ENCODE measurements around the gene AHNAK. TPM values are rescaled to one million over a fixed set of nuclear protein-coding genes. Genes with fewer than 3 reads are reported as not detected.

Gene AHNAK
- total and polyA plus RNA-seq, 4 donors = 22.6 to 110 (median 38.1) TPM

GRCh38 chr11:62446091-62446490, 100.5 kb downstream of the AHNAK start:
- no peak for TF ChIP-seq FOXA2 (IDR thresholded peaks at IDR 0.05)
- H3K27ac ChIP-seq (ENCODE audit: low read depth in 1 of 2, low read length in 2 of 2) = no peak overlapping the region
- no peaks in the 10 kb centered on the region for H3K36me3 ChIP-seq (ENCODE audit: control insufficient read depth in 4 of 4, insufficient read depth in 3 of 4, low read depth in 1 of 4, low read length in 3 of 4)
- 87% methylated on average over 5 of the region's 5 CpGs for WGBS
- H3K4me3 ChIP-seq (ENCODE audit: low read depth in 1 of 3, low read length in 3 of 3) = no peak overlapping the region
- no peak overlapping the region for H3K9ac ChIP-seq (ENCODE audit: low read depth in 1 of 2, low read length in 2 of 2)
- no peak for DNase-seq (ENCODE audit: low spot score)
- H3K27me3 ChIP-seq (ENCODE audit: control insufficient read depth in 4 of 4, insufficient read depth in 4 of 4, low read length in 3 of 4) = no peaks in the 10 kb centered on the region
- H3K9me3 ChIP-seq (ENCODE audit: control insufficient read depth in 4 of 4, low read length in 3 of 4) = no peaks in the 10 kb centered on the region
- H3K4me1 ChIP-seq (ENCODE audit: control insufficient read depth in 4 of 4, insufficient read depth in 4 of 4, low read length in 3 of 4) = peaks cover 6 to 22% (median 14%) of the 10 kb centered on the region in 4 donors

- 74% methylated on average over 5 of the region's 5 CpGs for WGBS
- Histone ChIP-seq H3K9ac (ENCODE audit: low read depth in 1 of 2, low read length in 2 of 2) (no peak overlapping the region), H3K27ac (ENCODE audit: low read depth in 1 of 2, low read length in 2 of 2) (no peak overlapping the region)
Observed at GRCh38 chr11:62445314-62445740, 101.3 kb downstream of the AHNAK start.

DNA sequence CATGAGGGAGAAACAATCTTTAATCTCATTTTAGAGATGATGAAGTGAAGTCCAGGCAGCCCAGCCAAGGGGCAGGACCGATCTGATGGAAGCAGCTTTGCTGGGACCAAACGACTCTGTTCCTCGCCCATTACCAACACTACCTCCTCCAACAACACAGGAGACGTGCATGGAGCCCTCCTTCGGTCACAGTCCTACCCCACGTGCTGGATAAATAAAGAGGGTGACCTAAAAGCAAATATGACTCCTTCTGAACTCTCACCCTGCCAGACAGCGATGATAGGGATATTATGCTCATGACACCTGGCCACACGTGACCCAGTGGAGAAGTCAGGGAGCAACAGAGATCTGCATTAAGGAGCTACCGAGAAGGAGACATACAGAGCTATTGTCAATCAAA, 101.8 kb downstream of the AHNAK start:
- H3K9ac ChIP-seq (ENCODE audit: low read depth in 1 of 2, low read length in 2 of 2) = no peak overlapping the region
- WGBS = 37% methylated on average over 9 of the region's 9 CpGs
- H3K27me3 ChIP-seq (ENCODE audit: control insufficient read depth in 4 of 4, insufficient read depth in 4 of 4, low read length in 3 of 4) = no peaks in the 10 kb centered on the region
- H3K27ac ChIP-seq (ENCODE audit: low read depth in 1 of 2, low read length in 2 of 2) = peak overlapping the region; percentile 10 to 13
- no peak for DNase-seq (ENCODE audit: low spot score)
- TF ChIP-seq, protein P1, sequence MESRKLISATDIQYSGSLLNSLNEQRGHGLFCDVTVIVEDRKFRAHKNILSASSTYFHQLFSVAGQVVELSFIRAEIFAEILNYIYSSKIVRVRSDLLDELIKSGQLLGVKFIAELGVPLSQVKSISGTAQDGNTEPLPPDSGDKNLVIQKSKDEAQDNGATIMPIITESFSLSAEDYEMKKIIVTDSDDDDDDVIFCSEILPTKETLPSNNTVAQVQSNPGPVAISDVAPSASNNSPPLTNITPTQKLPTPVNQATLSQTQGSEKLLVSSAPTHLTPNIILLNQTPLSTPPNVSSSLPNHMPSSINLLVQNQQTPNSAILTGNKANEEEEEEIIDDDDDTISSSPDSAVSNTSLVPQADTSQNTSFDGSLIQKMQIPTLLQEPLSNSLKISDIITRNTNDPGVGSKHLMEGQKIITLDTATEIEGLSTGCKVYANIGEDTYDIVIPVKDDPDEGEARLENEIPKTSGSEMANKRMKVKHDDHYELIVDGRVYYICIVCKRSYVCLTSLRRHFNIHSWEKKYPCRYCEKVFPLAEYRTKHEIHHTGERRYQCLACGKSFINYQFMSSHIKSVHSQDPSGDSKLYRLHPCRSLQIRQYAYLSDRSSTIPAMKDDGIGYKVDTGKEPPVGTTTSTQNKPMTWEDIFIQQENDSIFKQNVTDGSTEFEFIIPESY (IDR thresholded peaks at IDR 0.05) = no peak
- TF ChIP-seq GABPA (IDR thresholded peaks at IDR 0.05 in 1 of 2, conservative IDR thresholded peaks at IDR 0.05 in 1 of 2) (no peak), FOXA2 (IDR thresholded peaks at IDR 0.05) (peak; percentile 59), SP1 (IDR thresholded peaks at IDR 0.05) (no peak), RXRA (IDR thresholded peaks at IDR 0.05) (peak in 1 of 2 donors; percentile 68), HNF4A (conservative IDR thresholded peaks at IDR 0.05) (peak in 1 of 2 donors; percentile 35)
- no peaks in the 10 kb centered on the region for H3K9me3 ChIP-seq (ENCODE audit: control insufficient read depth in 4 of 4, low read length in 3 of 4)
- no peaks in the 10 kb centered on the region for H3K36me3 ChIP-seq (ENCODE audit: control insufficient read depth in 4 of 4, insufficient read depth in 3 of 4, low read depth in 1 of 4, low read length in 3 of 4)
- peaks cover 6 to 22% (median 15%) of the 10 kb centered on the region in 4 donors for H3K4me1 ChIP-seq (ENCODE audit: control insufficient read depth in 4 of 4, insufficient read depth in 4 of 4, low read length in 3 of 4)
- H3K4me3 ChIP-seq (ENCODE audit: low read depth in 1 of 3, low read length in 3 of 3) = no peak overlapping the region

More at GRCh38 chr11:62445314-62445740, 101.3 kb downstream of the AHNAK start:
- Histone ChIP-seq H3K27me3 (ENCODE audit: control insufficient read depth in 4 of 4, insufficient read depth in 4 of 4, low read length in 3 of 4) (no peaks in the 10 kb centered on the region), H3K4me1 (ENCODE audit: control insufficient read depth in 4 of 4, insufficient read depth in 4 of 4, low read length in 3 of 4) (peaks cover 6 to 22% (median 14%) of the 10 kb centered on the region in 4 donors), H3K9me3 (ENCODE audit: control insufficient read depth in 4 of 4, low read length in 3 of 4) (no peaks in the 10 kb centered on the region), H3K36me3 (ENCODE audit: control insufficient read depth in 4 of 4, insufficient read depth in 3 of 4, low read depth in 1 of 4, low read length in 3 of 4) (no peaks in the 10 kb centered on the region), H3K4me3 (ENCODE audit: low read depth in 1 of 3, low read length in 3 of 3) (no peak overlapping the region)
- no peak for DNase-seq (ENCODE audit: low spot score)
- TF ChIP-seq EGR1 (IDR thresholded peaks at IDR 0.05; ENCODE audit: low read depth in 2 of 2) (no peak), RXRA (IDR thresholded peaks at IDR 0.05) (no peak)

GRCh38 chr11:62444236-62444833, 102.3 kb downstream of the AHNAK start:
- Histone ChIP-seq H3K9me3 (ENCODE audit: control insufficient read depth in 4 of 4, low read length in 3 of 4) (no peaks in the 10 kb centered on the region), H3K27me3 (ENCODE audit: control insufficient read depth in 4 of 4, insufficient read depth in 4 of 4, low read length in 3 of 4) (no peaks in the 10 kb centered on the region), H3K36me3 (ENCODE audit: control insufficient read depth in 4 of 4, insufficient read depth in 3 of 4, low read depth in 1 of 4, low read length in 3 of 4) (no peaks in the 10 kb centered on the region), H3K4me1 (ENCODE audit: control insufficient read depth in 4 of 4, insufficient read depth in 4 of 4, low read length in 3 of 4) (peaks cover 6 to 18% (median 13%) of the 10 kb centered on the region in 4 donors), H3K4me3 (ENCODE audit: low read depth in 1 of 3, low read length in 3 of 3) (peak overlapping the region in 1 of 3 donors; percentile 6), H3K27ac (ENCODE audit: low read depth in 1 of 2, low read length in 2 of 2) (peak overlapping the region; percentile 10 to 13), H3K9ac (ENCODE audit: low read depth in 1 of 2, low read length in 2 of 2) (no peak overlapping the region)
- 53% methylated on average over 23 of the region's 23 CpGs for WGBS
- TF ChIP-seq SP1 (IDR thresholded peaks at IDR 0.05) (peak; percentile 11), NR2F2 (IDR thresholded peaks at IDR 0.05) (no peak)
- DNase-seq (ENCODE audit: low spot score) = no peak
